ENCODE data around the gene CD300LF. TPM values are rescaled to one million over a fixed set of nuclear protein-coding genes. Genes with fewer than 3 reads are reported as not detected.

Gene CD300LF
- total RNA-seq, 1 donor from 2014 or later: not detected

GRCh38 chr17:74658620-74659019 is 54.1 kb downstream of the CD300LF start:
- Histone ChIP-seq H3K36me3 (ENCODE audit: control insufficient read depth, insufficient read depth, low read length) (no peaks in the 10 kb centered on the region), H3K4me3 (ENCODE audit: low read depth, low read length) (no peak overlapping the region), H3K27me3 (ENCODE audit: control insufficient read depth, insufficient read depth, low read length) (no peaks in the 10 kb centered on the region)
- no peak for FAIRE-seq
- no peak for TF ChIP-seq CTCF (IDR thresholded peaks at IDR 0.05; ENCODE audit: insufficient read depth, low read length, severe bottlenecking)
- no peak for DNase-seq (ENCODE audit: low read depth)

- no peak for DNase-seq (ENCODE audit: low read depth)
- peak; percentile 83 for FAIRE-seq
- Histone ChIP-seq H3K4me3 (ENCODE audit: low read depth, low read length) (no peak overlapping the region), H3K27me3 (ENCODE audit: control insufficient read depth, insufficient read depth, low read length) (peaks cover 5% of the 10 kb centered on the region), H3K36me3 (ENCODE audit: control insufficient read depth, insufficient read depth, low read length) (no peaks in the 10 kb centered on the region)
- TF ChIP-seq CTCF (IDR thresholded peaks at IDR 0.05; ENCODE audit: insufficient read depth, low read length, severe bottlenecking): no peak
Measured at GRCh38 chr17:74654742-74655141, 58.0 kb downstream of the CD300LF start.

GRCh38 chr17:74652020-74652419 is 60.7 kb downstream of the CD300LF start:
- no peak for FAIRE-seq
- no peak overlapping the region for H3K4me3 ChIP-seq (ENCODE audit: low read depth, low read length)
- DNase-seq (ENCODE audit: low read depth): no peak
- H3K27me3 ChIP-seq (ENCODE audit: control insufficient read depth, insufficient read depth, low read length): peaks cover 5% of the 10 kb centered on the region
- H3K36me3 ChIP-seq (ENCODE audit: control insufficient read depth, insufficient read depth, low read length): no peaks in the 10 kb centered on the region
- TF ChIP-seq CTCF (IDR thresholded peaks at IDR 0.05; ENCODE audit: insufficient read depth, low read length, severe bottlenecking): no peak

- no peak for FAIRE-seq
- no peaks in the 10 kb centered on the region for H3K36me3 ChIP-seq (ENCODE audit: control insufficient read depth, insufficient read depth, low read length)
- DNase-seq (ENCODE audit: low read depth): no peak
- no peak overlapping the region for H3K4me3 ChIP-seq (ENCODE audit: low read depth, low read length)
- no peak for TF ChIP-seq CTCF (IDR thresholded peaks at IDR 0.05; ENCODE audit: insufficient read depth, low read length, severe bottlenecking)
- H3K27me3 ChIP-seq (ENCODE audit: control insufficient read depth, insufficient read depth, low read length): peaks cover 5% of the 10 kb centered on the region
Measured at GRCh38 chr17:74649909-74650308, 62.8 kb downstream of the CD300LF start.

- H3K36me3 ChIP-seq (ENCODE audit: control insufficient read depth, insufficient read depth, low read length): no peaks in the 10 kb centered on the region
- H3K27me3 ChIP-seq (ENCODE audit: control insufficient read depth, insufficient read depth, low read length): peaks cover 7% of the 10 kb centered on the region
- no peak for DNase-seq (ENCODE audit: low read depth)
- no peak for TF ChIP-seq CTCF (IDR thresholded peaks at IDR 0.05; ENCODE audit: insufficient read depth, low read length, severe bottlenecking)
- no peak for FAIRE-seq
- no peak overlapping the region for H3K4me3 ChIP-seq (ENCODE audit: low read depth, low read length)
Measured at GRCh38 chr17:74647871-74648672, 64.7 kb downstream of the CD300LF start.

- Histone ChIP-seq H3K36me3 (ENCODE audit: control insufficient read depth, insufficient read depth, low read length) (no peaks in the 10 kb centered on the region), H3K4me3 (ENCODE audit: low read depth, low read length) (no peak overlapping the region), H3K27me3 (ENCODE audit: control insufficient read depth, insufficient read depth, low read length) (peaks cover 6% of the 10 kb centered on the region)
- FAIRE-seq (no peak), DNase-seq (ENCODE audit: low read depth) (peak; percentile 24)
- peak; percentile 38 for TF ChIP-seq CTCF (IDR thresholded peaks at IDR 0.05; ENCODE audit: insufficient read depth, low read length, severe bottlenecking)
Measured at GRCh38 chr17:74646231-74646630, 66.5 kb downstream of the CD300LF start.

All from bronchial epithelial cell (primary cell).